ENCODE results near the gene OR3A2.

- TF ChIP-seq EZH2phosphoT487 (IDR thresholded peaks at IDR 0.05; ENCODE audit: borderline replicate concordance) (no peak), CTCF (conservative IDR thresholded peaks at IDR 0.05; ENCODE audit: low read length) (no peak)
Measured at GRCh38 chr17:3295632-3296031, 90.5 kb downstream of the OR3A2 start.

Measured in Loucy (cell line).